Fibroblast of mammary gland (primary cell): ENCODE results near the gene HOXB4.

Experiments used
- DNase-seq: peaks from one replicate; pipeline ENCODE4 v3.0.0-alpha.2; 2010; ENCODE audit warnings: low read depth
- H3K4me3 ChIP-seq: 2 replicates; pipeline ENCODE4 v1.5.1; 2011; ENCODE audit warnings: low read depth, mild to moderate bottlenecking, low read length, moderate library complexity; ENCODE audit not compliant: control insufficient read depth
- CTCF ChIP-seq: conservative IDR thresholded peaks from 2 replicates; pipeline ENCODE4 v1.5.1; 2011; ENCODE audit warnings: low read depth, low read length, inconsistent platforms; ENCODE audit not compliant: control insufficient read depth, insufficient read depth

Gene HOXB4

GRCh38 chr17:48605409-48605919, 27.3 kb upstream of the HOXB4 start:
- TF ChIP-seq CTCF = no peak
- no peak for DNase-seq
- H3K4me3 ChIP-seq = peak overlapping the region; percentile 88

- DNase-seq = peak; percentile 63
- H3K4me3 ChIP-seq = peak within 1 kb of the TSS; percentile 88
- TF ChIP-seq CTCF = no peak
These were observed 26.7 kb upstream of the HOXB4 start, which contains the start of gene HOXB6 for GRCh38 chr17:48604770-48605329. HOXB6 (minus strand) TSS chr17:48604986; CDS start chr17:48598150, 6,836 bp downstream.

GRCh38 chr17:48603959-48604769, 26.0 kb upstream of the HOXB4 start:
- DNase-seq = peak; percentile 70
- H3K4me3 ChIP-seq = peak overlapping the region; percentile 88
- peak; percentile 10 for TF ChIP-seq CTCF

- peak overlapping the region; percentile 88 for H3K4me3 ChIP-seq
- no peak for TF ChIP-seq CTCF
- DNase-seq = no peak
These were observed 23.6 kb upstream of the HOXB4 start for GRCh38 chr17:48601539-48602425.

- H3K4me3 ChIP-seq = peak overlapping the region; percentile 88
- TF ChIP-seq CTCF = no peak
- no peak for DNase-seq
These were observed 23.0 kb upstream of the HOXB4 start for GRCh38 chr17:48601207-48601538.
